HepG2 (cell line): ENCODE results near the gene FGF7. TPM values are rescaled to one million over a fixed set of nuclear protein-coding genes. Genes with fewer than 3 reads are reported as not detected.

Source experiments
- ATAC-seq: fragments of 200-7000 bp; cut with Tn5 transposase; 3 replicates; pipeline ENCODE4 v1.9.1; 2020; ENCODE audit warnings: mild to moderate bottlenecking, moderate library complexity
- BruUV-seq: library from RNA; stranded (reverse); fragments of 400-500 nt; replicated peaks from 2 replicates; lab custom pipeline; 2021; lab: Mats Ljungman, UMichigan
- CTCF ChIA-PET: fragments of 300-600 bp; formaldehyde crosslinking; extraction: SDS; loops from one replicate; lab custom pipeline; 2021; ENCODE audit warnings: low total read pairs, inconsistent platforms, low intra/inter-chr PET ratio; lab: Yijun Ruan, JAX
- POLR2A ChIA-PET: fragments of 350-600 bp; sonication (Branson Sonifier 250); formaldehyde crosslinking; loops from one replicate; lab custom pipeline; 2020; ENCODE audit warnings: antibody characterized with exemption, inconsistent platforms; lab: Yijun Ruan, JAX
- DNase-seq: peaks from one replicate; pipeline ENCODE4 v3.0.0-alpha.2; 2015; ENCODE audit warnings: low spot score
- FAIRE-seq: peaks from 3 replicates; lab custom pipeline; 2011; peaks lifted over from hg19 to GRCh38; lab: Jason Lieb, UNC
- H2AFZ ChIP-seq: one replicate; pipeline ENCODE4 v1.6.1; 2011; ENCODE audit warnings: low read length, inconsistent platforms
- H3K27ac ChIP-seq: fragments of 300-600 bp; 3 replicates; pipeline ENCODE4 v1.8.0; 2011; ENCODE audit warnings: mixed run types, mild to moderate bottlenecking, mixed read lengths, low read length, inconsistent platforms; ENCODE audit not compliant: insufficient read depth; ENCODE audit errors: extremely low read length
- H3K27me3 ChIP-seq, 2 experiments: fragments of 200-600 bp in 1 of 2; 2 replicates in 1 of 2; 3 replicates in 1 of 2; pipeline versions ENCODE4 v1.6.0 to v1.8.0; 2011; ENCODE audit warnings: low read length in 2 of 2, mild to moderate bottlenecking in 2 of 2, moderate library complexity in 2 of 2, inconsistent platforms in 1 of 2; ENCODE audit not compliant: insufficient read depth in 2 of 2, control insufficient read depth in 1 of 2
- H3K36me3 ChIP-seq, 2 experiments: fragments of 200-600 bp in 1 of 2; replicated peaks in 1 of 2; 2 replicates in 1 of 2; 3 replicates in 1 of 2; pipeline versions ENCODE4 v1.5.1 to v1.8.0; 2011; ENCODE audit warnings: low read length in 2 of 2, inconsistent platforms in 1 of 2; ENCODE audit not compliant: insufficient read depth in 2 of 2, control insufficient read depth in 1 of 2
- H3K4me1 ChIP-seq: 2 replicates; pipeline ENCODE4 v1.5.1; 2012; ENCODE audit warnings: low read length, inconsistent platforms; ENCODE audit not compliant: insufficient read depth
- H3K4me2 ChIP-seq: 2 replicates; pipeline ENCODE4 v1.6.0; 2011; ENCODE audit warnings: low read depth, low read length, inconsistent platforms
- H3K4me3 ChIP-seq, 3 experiments: fragments of 200-600 bp in 1 of 3; sonication (generic), shearing (Covaris generic) in 1 of 3; replicated peaks in 1 of 3; 2 replicates each; pipeline ENCODE4 v1.5.1; 2011 to 2016; ENCODE audit warnings: low read length in 3 of 3, inconsistent platforms in 2 of 3, low read depth in 2 of 3, mild to moderate bottlenecking in 2 of 3, control low read depth in 1 of 3, mixed read lengths in 1 of 3; ENCODE audit not compliant: insufficient read depth in 1 of 3
- H3K79me2 ChIP-seq: one replicate; pipeline ENCODE4 v1.6.1; 2011; ENCODE audit warnings: low read length, inconsistent platforms; ENCODE audit not compliant: insufficient read depth
- H3K9ac ChIP-seq: 2 replicates; pipeline ENCODE4 v1.6.0; 2011; ENCODE audit warnings: mild to moderate bottlenecking, low read depth, low read length, inconsistent platforms; ENCODE audit not compliant: insufficient read depth
- H3K9me3 ChIP-seq: 2 replicates; pipeline ENCODE4 v1.5.1; 2012; ENCODE audit warnings: mild to moderate bottlenecking, low read length
- H4K20me1 ChIP-seq: 2 replicates; pipeline ENCODE4 v1.6.0; 2011; ENCODE audit warnings: inconsistent platforms, mild to moderate bottlenecking, low read length, moderate library complexity; ENCODE audit not compliant: insufficient read depth
- ATF3 ChIP-seq: sonication (generic); formaldehyde crosslinking; IDR thresholded peaks from 2 replicates; pipeline ENCODE4 v1.4.0; 2020; ENCODE audit warnings: missing genetic modification reagents
- ATF7 ChIP-seq, 2 experiments: fragments of 450-650 bp in 1 of 2; sonication (generic) in 1 of 2; formaldehyde crosslinking in 1 of 2; IDR thresholded peaks; 2 replicates each; pipeline versions ENCODE4 v1.4.0 to v1.6.1; 2016 to 2020; ENCODE audit warnings: antibody characterized with exemption in 1 of 2, mild to moderate bottlenecking in 1 of 2, missing genetic modification reagents in 1 of 2
- ELF1 ChIP-seq: sonication (generic); formaldehyde crosslinking; IDR thresholded peaks from 2 replicates; pipeline ENCODE4 v1.4.0; 2020; ENCODE audit warnings: missing genetic modification reagents
- KMT2A ChIP-seq: sonication (generic); formaldehyde crosslinking; IDR thresholded peaks from 2 replicates; pipeline ENCODE4 v1.4.0; 2020; ENCODE audit warnings: missing genetic modification reagents
- PATZ1 ChIP-seq: sonication (generic); formaldehyde crosslinking; IDR thresholded peaks from 2 replicates; pipeline ENCODE4 v1.4.0; 2020; ENCODE audit warnings: missing genetic modification reagents
- PHB2 ChIP-seq: fragments of 450-650 bp; IDR thresholded peaks from 2 replicates; pipeline ENCODE4 v1.6.1; 2018; ENCODE audit not compliant: partially characterized antibody
- PLRG1 ChIP-seq: fragments of 450-650 bp; conservative IDR thresholded peaks from 2 replicates; pipeline ENCODE4 v1.6.1; 2016
- RBAK ChIP-seq: sonication (generic); formaldehyde crosslinking; IDR thresholded peaks from 2 replicates; pipeline ENCODE4 v1.5.1; 2020; ENCODE audit warnings: mild to moderate bottlenecking, missing genetic modification reagents
- SUZ12 ChIP-seq: fragments of 150-350 bp; IDR thresholded peaks from 2 replicates; pipeline ENCODE4 v1.6.1; 2014; ENCODE audit warnings: low read depth, low read length
- ZNF253 ChIP-seq: sonication (generic); formaldehyde crosslinking; IDR thresholded peaks from 2 replicates; pipeline ENCODE4 v1.8.0; 2022; ENCODE audit warnings: mild to moderate bottlenecking, missing genetic modification reagents, borderline replicate concordance
- ZNF430 ChIP-seq: sonication (generic); formaldehyde crosslinking; IDR thresholded peaks from 2 replicates; pipeline ENCODE4 v1.9.0; 2021; ENCODE audit warnings: mild to moderate bottlenecking, missing genetic modification reagents
- ZNF569 ChIP-seq: sonication (generic); formaldehyde crosslinking; IDR thresholded peaks from 2 replicates; pipeline ENCODE4 v1.5.0; 2020; ENCODE audit warnings: mild to moderate bottlenecking, missing genetic modification reagents, moderate library complexity, borderline replicate concordance
- ZNF720 ChIP-seq: sonication (generic); formaldehyde crosslinking; IDR thresholded peaks from 2 replicates; pipeline ENCODE4 v1.4.0; 2020; ENCODE audit warnings: missing genetic modification reagents
- WGBS: methylation state at CpG from one replicate; pipeline ENCODE4 v1.1.6; 2017; ENCODE audit warnings: low lambda C conversion rate; 5-methylcytosine and 5-hydroxymethylcytosine counted together
- in situ Hi-C: cut with HindIII; loops from 2 replicates; pipeline ENCODE4 v1.10.0; 2017; ENCODE audit warnings: low pct_unique_long_range_greater_than_20kb; ENCODE audit not compliant: extremely low pct_ligation_motif_present
- intact Hi-C: fragments of 100-400 bp; cut with micrococcal nuclease; formaldehyde crosslinking; loops from one replicate; pipeline ENCODE4 v1.10.0; 2022; ENCODE audit not compliant: unreplicated experiment
- polyA plus RNA-seq, 8 experiments: library from polyadenylated mRNA; depleted of rRNA in 3 of 8; stranded (reverse) in 7 of 8; unstranded in 1 of 8; fragments of >200 nt; fragmentation: Illumina TruSeq in 4 of 8; extraction: Trizol in 4 of 8; gene quantifications; 2 replicates each; pipeline versions ENCODE4 v1.2.1 to v1.2.3, GENCODE V29; 2011 to 2016; ENCODE audit warnings: low read depth in 4 of 8, missing spikeins in 1 of 8, mixed read lengths in 1 of 8; ENCODE audit not compliant: insufficient read depth in 1 of 8
- total RNA-seq, 5 experiments: library from RNA; depleted of rRNA; stranded (reverse); fragments of >200 nt; fragmentation: Illumina TruSeq; extraction: Trizol; gene quantifications; 2 replicates each; pipeline ENCODE4 v1.2.3, GENCODE V29; 2016; ENCODE audit warnings: low read depth in 1 of 5
- TF ChIP-seq, protein P1 (sequence below): sonication (generic); formaldehyde crosslinking; IDR thresholded peaks from 2 replicates; pipeline ENCODE4 v1.9.0; 2021; ENCODE audit warnings: missing genetic modification reagents, borderline replicate concordance
- TF ChIP-seq, protein P2 (sequence below): IDR thresholded peaks from 2 replicates; pipeline ENCODE4 v1.6.1; 2016

The FGF7 gene
- total and polyA plus RNA-seq, 2 of the 13 experiments (the other 11 are each of a cell fraction or from before 2014, with no cell fraction given), result not detected

- CTCF ChIA-PET, result no interaction called here
- POLR2A ChIA-PET, result no interaction called here
These were observed 84.2 kb downstream of the FGF7 start for GRCh38 chr15:49507261-49507660.

More at GRCh38 chr15:49507261-49507660, 84.2 kb downstream of the FGF7 start:
- no peak for DNase-seq
- WGBS, result 0% methylated on average over 3 of the region's 3 CpGs
- no peak for TF ChIP-seq ZNF253 (CRISPR knock-in tag)
- TF ChIP-seq PLRG1, result no peak
- TF ChIP-seq PATZ1 (CRISPR knock-in tag), result no peak
- TF ChIP-seq ZNF569 (CRISPR knock-in tag), result no peak
- TF ChIP-seq, protein P1, sequence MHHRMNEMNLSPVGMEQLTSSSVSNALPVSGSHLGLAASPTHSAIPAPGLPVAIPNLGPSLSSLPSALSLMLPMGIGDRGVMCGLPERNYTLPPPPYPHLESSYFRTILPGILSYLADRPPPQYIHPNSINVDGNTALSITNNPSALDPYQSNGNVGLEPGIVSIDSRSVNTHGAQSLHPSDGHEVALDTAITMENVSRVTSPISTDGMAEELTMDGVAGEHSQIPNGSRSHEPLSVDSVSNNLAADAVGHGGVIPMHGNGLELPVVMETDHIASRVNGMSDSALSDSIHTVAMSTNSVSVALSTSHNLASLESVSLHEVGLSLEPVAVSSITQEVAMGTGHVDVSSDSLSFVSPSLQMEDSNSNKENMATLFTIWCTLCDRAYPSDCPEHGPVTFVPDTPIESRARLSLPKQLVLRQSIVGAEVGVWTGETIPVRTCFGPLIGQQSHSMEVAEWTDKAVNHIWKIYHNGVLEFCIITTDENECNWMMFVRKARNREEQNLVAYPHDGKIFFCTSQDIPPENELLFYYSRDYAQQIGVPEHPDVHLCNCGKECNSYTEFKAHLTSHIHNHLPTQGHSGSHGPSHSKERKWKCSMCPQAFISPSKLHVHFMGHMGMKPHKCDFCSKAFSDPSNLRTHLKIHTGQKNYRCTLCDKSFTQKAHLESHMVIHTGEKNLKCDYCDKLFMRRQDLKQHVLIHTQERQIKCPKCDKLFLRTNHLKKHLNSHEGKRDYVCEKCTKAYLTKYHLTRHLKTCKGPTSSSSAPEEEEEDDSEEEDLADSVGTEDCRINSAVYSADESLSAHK (CRISPR knock-in tag), result no peak
- TF ChIP-seq ZNF430 (CRISPR knock-in tag), result no peak
- TF ChIP-seq, protein P2, sequence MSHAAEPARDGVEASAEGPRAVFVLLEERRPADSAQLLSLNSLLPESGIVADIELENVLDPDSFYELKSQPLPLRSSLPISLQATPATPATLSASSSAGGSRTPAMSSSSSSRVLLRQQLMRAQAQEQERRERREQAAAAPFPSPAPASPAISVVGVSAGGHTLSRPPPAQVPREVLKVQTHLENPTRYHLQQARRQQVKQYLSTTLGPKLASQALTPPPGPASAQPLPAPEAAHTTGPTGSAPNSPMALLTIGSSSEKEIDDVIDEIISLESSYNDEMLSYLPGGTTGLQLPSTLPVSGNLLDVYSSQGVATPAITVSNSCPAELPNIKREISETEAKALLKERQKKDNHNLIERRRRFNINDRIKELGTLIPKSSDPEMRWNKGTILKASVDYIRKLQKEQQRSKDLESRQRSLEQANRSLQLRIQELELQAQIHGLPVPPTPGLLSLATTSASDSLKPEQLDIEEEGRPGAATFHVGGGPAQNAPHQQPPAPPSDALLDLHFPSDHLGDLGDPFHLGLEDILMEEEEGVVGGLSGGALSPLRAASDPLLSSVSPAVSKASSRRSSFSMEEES (CRISPR knock-in tag), result no peak
- no peak for TF ChIP-seq SUZ12
- TF ChIP-seq ZNF720 (CRISPR knock-in tag), result no peak
- no peak for TF ChIP-seq ELF1 (CRISPR knock-in tag)
- TF ChIP-seq KMT2A (CRISPR knock-in tag), result no peak
- no peak for TF ChIP-seq PHB2
- TF ChIP-seq RBAK (CRISPR knock-in tag), result no peak
- TF ChIP-seq ATF3 (CRISPR knock-in tag), result no peak
- TF ChIP-seq ATF7 (IDR thresholded peaks at IDR 0.05), result no peak
- no peak for TF ChIP-seq ATF7 (CRISPR knock-in tag; IDR thresholded peaks at IDR 0.05)
- TF ChIP-seq, all 625 proteins: peak for 0
- Histone ChIP-seq H3K27ac (no peak overlapping the region), H3K9ac (no peak overlapping the region), H3K4me3 (no peak overlapping the region), H2AFZ (no peak overlapping the region), H3K79me2 (no peaks in the 10 kb centered on the region), H3K27me3 (no peaks in the 10 kb centered on the region), H4K20me1 (no peaks in the 10 kb centered on the region), H3K9me3 (no peaks in the 10 kb centered on the region), H3K4me1 (no peaks in the 10 kb centered on the region), H3K36me3 (no peaks in the 10 kb centered on the region), H3K4me2 (no peak overlapping the region)
- intact Hi-C loops (no loop called here), in situ Hi-C loops (no loop called here)
- no peak for ATAC-seq
- no TSS peak for BruUV-seq
- no peak for FAIRE-seq
